Activated B cell treated with CpG ODN at 0.5 μM for 24 hours (primary cell): ENCODE measurements around the gene PNMA8B. TPM values are rescaled to one million over a fixed set of nuclear protein-coding genes. Genes with fewer than 3 reads are reported as not detected.

Experiments
- ATAC-seq: fragments of 200-7000 bp; cut with Tn5 transposase; one replicate; pipeline ENCODE4 v1.10.0; 2021; ENCODE audit warnings: low read depth, mild to moderate bottlenecking, moderate library complexity
- CTCF ChIA-PET: fragments of 350-600 bp; sonication (Branson Sonifier 250); formaldehyde crosslinking; loops from one replicate; lab custom pipeline; 2021; ENCODE audit warnings: antibody characterized with exemption; lab: Charles Lee
- POLR2A ChIA-PET: fragments of 350-600 bp; sonication (Branson Sonifier 250); formaldehyde crosslinking; loops from one replicate; lab custom pipeline; 2021; ENCODE audit warnings: antibody characterized with exemption; lab: Charles Lee
- DNase-seq: peaks from one replicate; pipeline ENCODE4 v3.0.0; 2022
- H3K27ac Mint-ChIP-seq: one replicate; pipeline ENCODE4 v1.8.0; 2020; ENCODE audit warnings: mixed read lengths
- H3K27me3 Mint-ChIP-seq: one replicate; pipeline ENCODE4 v1.8.0; 2021; ENCODE audit warnings: mixed read lengths
- H3K36me3 Mint-ChIP-seq: one replicate; pipeline ENCODE4 v1.8.0; 2021; ENCODE audit warnings: low read depth, mixed read lengths
- H3K4me1 Mint-ChIP-seq: one replicate; pipeline ENCODE4 v1.8.0; 2021; ENCODE audit warnings: mixed read lengths
- H3K4me3 Mint-ChIP-seq: one replicate; pipeline ENCODE4 v1.8.0; 2020; ENCODE audit warnings: mild to moderate bottlenecking, mixed read lengths
- H3K9me3 Mint-ChIP-seq: one replicate; pipeline ENCODE4 v1.8.0; 2020; ENCODE audit warnings: mixed read lengths
- CTCF ChIP-seq: fragments of 200-600 bp; IDR thresholded peaks from one replicate; pipeline ENCODE4 v1.8.0; 2022; ENCODE audit warnings: antibody characterized with exemption, mild to moderate bottlenecking
- intact Hi-C: fragments of 100-400 bp; cut with micrococcal nuclease; formaldehyde crosslinking; loops from one replicate; pipeline ENCODE4 v1.15.1; 2024
- total RNA-seq: library from RNA; stranded (reverse); gene quantifications from 2 replicates; pipeline ENCODE4 v1.2.3, GENCODE V29; 2022

PNMA8B gene
- total RNA-seq, 1 donor from 2014 or later = 0.04 TPM

GRCh38 chr19:46460055-46460454 is 35.6 kb downstream of the PNMA8B start:
- Mint-ChIP-seq H3K4me1 (no peaks in the 10 kb centered on the region), H3K9me3 (no peaks in the 10 kb centered on the region), H3K4me3 (no peak overlapping the region), H3K27me3 (peaks cover 21% of the 10 kb centered on the region), H3K27ac (no peak overlapping the region), H3K36me3 (no peaks in the 10 kb centered on the region)
- DNase-seq (no peak), ATAC-seq (no peak)
- intact Hi-C loops = no loop called here
- ChIA-PET POLR2A (interaction anchor here (0.6 kb wide), 1 partner anchor 15 kb away, joined by 4 read pairs; no protein-coding TSS in a partner anchor), CTCF (interaction anchor here (0.5 kb wide), 1 partner anchor 755 kb away, joined by 3 read pairs; no protein-coding TSS in a partner anchor)
- no peak for TF ChIP-seq CTCF

- intact Hi-C loops = no loop called here
- Mint-ChIP-seq H3K9me3 (no peaks in the 10 kb centered on the region), H3K4me3 (no peak overlapping the region), H3K36me3 (no peaks in the 10 kb centered on the region), H3K27me3 (peaks cover 21% of the 10 kb centered on the region), H3K27ac (no peak overlapping the region), H3K4me1 (no peaks in the 10 kb centered on the region)
- CTCF ChIA-PET = no interaction called here
- no peak for ATAC-seq
- POLR2A ChIA-PET = no interaction called here
- TF ChIP-seq CTCF = no peak
- no peak for DNase-seq
Measured at GRCh38 chr19:46456930-46457329, 38.7 kb downstream of the PNMA8B start.

- Mint-ChIP-seq H3K36me3 (no peaks in the 10 kb centered on the region), H3K9me3 (peaks cover 6% of the 10 kb centered on the region), H3K27ac (no peak overlapping the region), H3K27me3 (peaks cover 20% of the 10 kb centered on the region), H3K4me1 (no peaks in the 10 kb centered on the region), H3K4me3 (no peak overlapping the region)
- POLR2A ChIA-PET = no interaction called here
- ATAC-seq (no peak), DNase-seq (no peak)
- CTCF ChIA-PET = no interaction called here
- intact Hi-C loops = no loop called here
- TF ChIP-seq CTCF = no peak
Measured at GRCh38 chr19:46454244-46454643, 41.4 kb downstream of the PNMA8B start.

- Mint-ChIP-seq H3K4me1 (no peaks in the 10 kb centered on the region), H3K27me3 (peaks cover 16% of the 10 kb centered on the region), H3K4me3 (no peak overlapping the region), H3K9me3 (peaks cover 8% of the 10 kb centered on the region), H3K36me3 (no peaks in the 10 kb centered on the region), H3K27ac (no peak overlapping the region)
- ChIA-PET CTCF (no interaction called here), POLR2A (no interaction called here)
- ATAC-seq = no peak
- no peak for DNase-seq
- TF ChIP-seq CTCF = no peak
- intact Hi-C loops = no loop called here
Measured at GRCh38 chr19:46453661-46454060, 42.0 kb downstream of the PNMA8B start.

GRCh38 chr19:46452186-46452585 is 43.5 kb downstream of the PNMA8B start:
- POLR2A ChIA-PET = no interaction called here
- Mint-ChIP-seq H3K27me3 (peaks cover 12% of the 10 kb centered on the region), H3K36me3 (no peaks in the 10 kb centered on the region), H3K4me1 (no peaks in the 10 kb centered on the region), H3K4me3 (no peak overlapping the region), H3K9me3 (peaks cover 8% of the 10 kb centered on the region), H3K27ac (no peak overlapping the region)
- no peak for DNase-seq
- CTCF ChIA-PET = no interaction called here
- intact Hi-C loops = no loop called here
- TF ChIP-seq CTCF = no peak
- ATAC-seq = no peak
